SK-N-SH (cell line): ENCODE data around the gene PLD3.

Source experiments
- CHD2 ChIP-seq: fragments of 150-350 bp; IDR thresholded peaks from 2 replicates; pipeline ENCODE4 v1.6.1; 2018; ENCODE audit warnings: low read length; ENCODE audit not compliant: partially characterized antibody
- EP300 ChIP-seq, 2 experiments: IDR thresholded peaks; 2 replicates each; pipeline versions ENCODE4 v1.4.0 to v1.6.1; 2012; ENCODE audit warnings: borderline replicate concordance in 1 of 2, low read depth in 1 of 2, low read length in 1 of 2
- GABPA ChIP-seq: IDR thresholded peaks from 2 replicates; pipeline ENCODE4 v1.4.0; 2012; ENCODE audit warnings: low read depth, mild to moderate bottlenecking
- NFIC ChIP-seq: IDR thresholded peaks from 2 replicates; pipeline ENCODE4 v1.4.0; 2012; ENCODE audit warnings: borderline replicate concordance
- NRF1 ChIP-seq: IDR thresholded peaks from 2 replicates; pipeline ENCODE4 v1.6.1; 2012; ENCODE audit warnings: low read depth, mild to moderate bottlenecking, low read length
- POLR2AphosphoS5 ChIP-seq: IDR thresholded peaks from 2 replicates; pipeline ENCODE4 v1.6.1; 2012; ENCODE audit warnings: low read depth, low read length
- RCOR1 ChIP-seq: fragments of 150-350 bp; IDR thresholded peaks from 2 replicates; pipeline ENCODE4 v1.6.1; 2017; ENCODE audit warnings: antibody characterized with exemption, low read length
- REST ChIP-seq: IDR thresholded peaks from 2 replicates; pipeline ENCODE4 v1.6.1; 2012; ENCODE audit warnings: mild to moderate bottlenecking, low read depth, low read length, moderate library complexity
- SMC3 ChIP-seq: IDR thresholded peaks from 2 replicates; pipeline ENCODE4 v1.6.1; 2012; ENCODE audit warnings: low read depth, low read length, improper control_type of control experiment
- TAF1 ChIP-seq: IDR thresholded peaks from 2 replicates; pipeline ENCODE4 v1.6.1; 2012; ENCODE audit warnings: low read depth, mild to moderate bottlenecking, low read length, moderate library complexity, borderline replicate concordance
- USF1 ChIP-seq: IDR thresholded peaks from 2 replicates; pipeline ENCODE4 v1.4.0; 2012; ENCODE audit warnings: low read depth, borderline replicate concordance
- USF2 ChIP-seq: fragments of 150-350 bp; IDR thresholded peaks from 2 replicates; pipeline ENCODE4 v1.6.1; 2017; ENCODE audit warnings: antibody characterized with exemption, low read length, low read depth, borderline replicate concordance
- TF ChIP-seq, protein P1 (sequence below): fragments of 200-600 bp; sonication (generic); IDR thresholded peaks from 2 replicates; pipeline ENCODE4 v1.6.1; 2017; ENCODE audit warnings: antibody characterized with exemption, mild to moderate bottlenecking, moderate library complexity
- TF ChIP-seq, protein P2 (sequence below): IDR thresholded peaks from 2 replicates; pipeline ENCODE4 v1.4.0; 2012; ENCODE audit warnings: low read depth

DNA sequence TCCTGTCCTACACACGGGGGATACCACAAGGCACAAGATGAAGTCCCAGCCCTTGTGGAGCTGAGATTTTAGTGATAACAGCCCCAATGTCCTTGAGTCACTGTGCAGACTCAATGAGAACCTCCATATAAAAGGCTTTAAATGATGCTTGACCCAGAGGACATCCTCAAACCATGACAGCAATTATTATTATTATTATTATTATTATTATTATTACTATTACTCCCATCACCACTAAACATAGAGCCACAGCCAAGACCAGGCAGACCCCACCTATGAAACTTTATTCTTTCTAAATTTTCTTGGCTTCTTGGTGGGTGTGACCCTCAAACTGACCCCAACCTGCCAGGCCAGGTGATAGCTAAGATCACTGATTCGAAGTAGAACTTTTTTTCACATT lies 11.4 kb upstream of the PLD3 start:
- TF ChIP-seq, protein P1, sequence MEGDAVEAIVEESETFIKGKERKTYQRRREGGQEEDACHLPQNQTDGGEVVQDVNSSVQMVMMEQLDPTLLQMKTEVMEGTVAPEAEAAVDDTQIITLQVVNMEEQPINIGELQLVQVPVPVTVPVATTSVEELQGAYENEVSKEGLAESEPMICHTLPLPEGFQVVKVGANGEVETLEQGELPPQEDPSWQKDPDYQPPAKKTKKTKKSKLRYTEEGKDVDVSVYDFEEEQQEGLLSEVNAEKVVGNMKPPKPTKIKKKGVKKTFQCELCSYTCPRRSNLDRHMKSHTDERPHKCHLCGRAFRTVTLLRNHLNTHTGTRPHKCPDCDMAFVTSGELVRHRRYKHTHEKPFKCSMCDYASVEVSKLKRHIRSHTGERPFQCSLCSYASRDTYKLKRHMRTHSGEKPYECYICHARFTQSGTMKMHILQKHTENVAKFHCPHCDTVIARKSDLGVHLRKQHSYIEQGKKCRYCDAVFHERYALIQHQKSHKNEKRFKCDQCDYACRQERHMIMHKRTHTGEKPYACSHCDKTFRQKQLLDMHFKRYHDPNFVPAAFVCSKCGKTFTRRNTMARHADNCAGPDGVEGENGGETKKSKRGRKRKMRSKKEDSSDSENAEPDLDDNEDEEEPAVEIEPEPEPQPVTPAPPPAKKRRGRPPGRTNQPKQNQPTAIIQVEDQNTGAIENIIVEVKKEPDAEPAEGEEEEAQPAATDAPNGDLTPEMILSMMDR = no peak
- TF ChIP-seq TAF1 = no peak
- TF ChIP-seq EP300 (IDR thresholded peaks at IDR 0.05; ENCODE audit: borderline replicate concordance in 1 of 2, low read depth in 1 of 2, low read length in 1 of 2) = no peak
- TF ChIP-seq REST = no peak
- TF ChIP-seq USF1 = no peak
- no peak for TF ChIP-seq GABPA
- no peak for TF ChIP-seq CHD2
- no peak for TF ChIP-seq SMC3
- no peak for TF ChIP-seq USF2
- TF ChIP-seq POLR2AphosphoS5 = no peak
- TF ChIP-seq, protein P2, sequence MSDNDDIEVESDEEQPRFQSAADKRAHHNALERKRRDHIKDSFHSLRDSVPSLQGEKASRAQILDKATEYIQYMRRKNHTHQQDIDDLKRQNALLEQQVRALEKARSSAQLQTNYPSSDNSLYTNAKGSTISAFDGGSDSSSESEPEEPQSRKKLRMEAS = no peak
- no peak for TF ChIP-seq NRF1
- no peak for TF ChIP-seq NFIC
- no peak for TF ChIP-seq RCOR1
